Endothelial cell of umbilical vein (primary cell): Measurements from ENCODE around the gene MNT. TPM values are rescaled to one million over a fixed set of nuclear protein-coding genes. Genes with fewer than 3 reads are reported as not detected.

ENCODE experiments used
- BruUV-seq: library from RNA; stranded (reverse); fragments of 400-500 nt; replicated peaks from 2 replicates; lab custom pipeline; 2021; lab: Mats Ljungman, UMichigan
- CTCF ChIA-PET: fragments of 300-600, 350-600 bp; sonication (Branson Sonifier 250); formaldehyde crosslinking; loops from one replicate; lab custom pipeline; 2021; ENCODE audit warnings: antibody characterized with exemption, inconsistent platforms; lab: Charles Lee
- POLR2A ChIA-PET: fragments of 300-600, 350-600 bp; sonication (Branson Sonifier 250); formaldehyde crosslinking; loops from one replicate; lab custom pipeline; 2021; ENCODE audit warnings: antibody characterized with exemption, inconsistent platforms; lab: Charles Lee
- DNase-seq: peaks from one replicate; pipeline ENCODE4 v3.0.0-alpha.2; 2011; ENCODE audit warnings: low read depth, low spot score
- FAIRE-seq: peaks from 2 replicates; lab custom pipeline; 2011; peaks lifted over from hg19 to GRCh38; lab: Jason Lieb, UNC
- H2AFZ ChIP-seq: 2 replicates; pipeline ENCODE4 v1.6.0; 2012; ENCODE audit warnings: low read depth, low read length, control low read depth, inconsistent platforms
- H3K27ac ChIP-seq: 2 replicates; pipeline ENCODE4 v1.5.1; 2011; ENCODE audit warnings: low read depth, mild to moderate bottlenecking, control low read depth, low read length, moderate library complexity; ENCODE audit not compliant: insufficient read depth
- H3K27me3 ChIP-seq, 2 experiments: 2 replicates each; pipeline versions ENCODE4 v1.6.0 to v1.6.1; 2011; ENCODE audit warnings: low read length in 2 of 2, mixed read lengths in 1 of 2; ENCODE audit not compliant: control insufficient read depth in 2 of 2, insufficient read depth in 2 of 2
- H3K36me3 ChIP-seq, 2 experiments: 2 replicates in 1 of 2; 3 replicates in 1 of 2; pipeline ENCODE4 v1.5.1; 2011; ENCODE audit warnings: low read length in 2 of 2, mild to moderate bottlenecking in 1 of 2, moderate library complexity in 1 of 2; ENCODE audit not compliant: control insufficient read depth in 2 of 2, insufficient read depth in 2 of 2; ENCODE audit errors: extremely low read depth in 1 of 2
- H3K4me1 ChIP-seq: 3 replicates; pipeline ENCODE4 v1.5.1; 2011; ENCODE audit warnings: mild to moderate bottlenecking, low read length; ENCODE audit not compliant: control insufficient read depth, insufficient read depth; ENCODE audit errors: extremely low read depth
- H3K4me2 ChIP-seq: 2 replicates; pipeline ENCODE4 v1.6.1; 2011; ENCODE audit warnings: low read length, control low read depth, mixed read lengths; ENCODE audit not compliant: insufficient read depth
- H3K4me3 ChIP-seq, 3 experiments: fragments of 200-600 bp in 1 of 3; sonication (generic), shearing (Covaris generic) in 1 of 3; replicated peaks in 1 of 3; 2 replicates each; pipeline ENCODE4 v1.5.1; 2011 to 2016; ENCODE audit warnings: control low read depth in 3 of 3, low read length in 3 of 3, mild to moderate bottlenecking in 2 of 3, inconsistent platforms in 1 of 3, low read depth in 1 of 3, moderate library complexity in 1 of 3; ENCODE audit not compliant: insufficient read depth in 1 of 3
- H3K79me2 ChIP-seq: 2 replicates; pipeline ENCODE4 v1.6.0; 2012; ENCODE audit warnings: low read length, inconsistent platforms; ENCODE audit not compliant: control insufficient read depth, insufficient read depth
- H3K9ac ChIP-seq: replicated peaks from 2 replicates; pipeline ENCODE3; 2011; ENCODE audit warnings: low read length, control low read depth; ENCODE audit not compliant: insufficient read depth; ENCODE audit errors: extremely low read depth
- H3K9me1 ChIP-seq: replicated peaks from 3 replicates; pipeline ENCODE4 v1.6.0; 2011; ENCODE audit warnings: mild to moderate bottlenecking, low read length; ENCODE audit not compliant: control insufficient read depth, insufficient read depth; ENCODE audit errors: extremely low read depth
- H3K9me3 ChIP-seq: replicated peaks from 2 replicates; pipeline ENCODE4 v1.5.1; 2012; ENCODE audit warnings: low read length, inconsistent platforms; ENCODE audit not compliant: control insufficient read depth, insufficient read depth
- H4K20me1 ChIP-seq: replicated peaks from 2 replicates; pipeline ENCODE3; 2011; ENCODE audit warnings: mild to moderate bottlenecking, low read length; ENCODE audit not compliant: control insufficient read depth, insufficient read depth; ENCODE audit errors: extremely low read depth
- EZH2 ChIP-seq: IDR thresholded peaks from 2 replicates; pipeline ENCODE4 v1.6.1; 2012; ENCODE audit warnings: borderline replicate concordance, low read depth, mild to moderate bottlenecking, moderate library complexity, low read length, inconsistent platforms; ENCODE audit not compliant: severe bottlenecking
- FOS ChIP-seq: IDR thresholded peaks from 2 replicates; pipeline ENCODE4 v1.6.1; 2011; ENCODE audit warnings: mild to moderate bottlenecking, low read length, moderate library complexity, borderline replicate concordance; ENCODE audit not compliant: insufficient read depth
- GATA2 ChIP-seq: IDR thresholded peaks from 2 replicates; pipeline ENCODE4 v1.7.0; 2011; ENCODE audit warnings: low read depth, mild to moderate bottlenecking, moderate library complexity, mixed read lengths, low read length; ENCODE audit not compliant: insufficient read length, insufficient read depth
- JUN ChIP-seq: IDR thresholded peaks from 2 replicates; pipeline ENCODE4 v1.6.1; 2011; ENCODE audit warnings: borderline replicate concordance, low read depth; ENCODE audit not compliant: insufficient read length, insufficient read depth
- MAX ChIP-seq: IDR thresholded peaks from 2 replicates; pipeline ENCODE4 v1.6.1; 2011; ENCODE audit not compliant: insufficient read depth, insufficient read length
- MYC ChIP-seq: IDR thresholded peaks from one replicate; pipeline ENCODE4 v1.6.1; 2011; ENCODE audit warnings: mild to moderate bottlenecking, low read depth, low read length
- POLR2A ChIP-seq: IDR thresholded peaks from 2 replicates; pipeline ENCODE4 v1.6.1; 2012; ENCODE audit warnings: low read depth, mild to moderate bottlenecking, control low read depth, low read length
- POLR2AphosphoS5 ChIP-seq: IDR thresholded peaks from 2 replicates; pipeline ENCODE4 v1.6.1; 2012; ENCODE audit warnings: low read depth, mild to moderate bottlenecking, control low read depth, low read length, moderate library complexity; ENCODE audit not compliant: insufficient read depth
- dilution Hi-C: fragments of 300-500 bp; cut with MboI; formaldehyde crosslinking; loops from one replicate; pipeline ENCODE4 v1.15.0; 2019; ENCODE audit warnings: low sequenced_read_pairs; ENCODE audit not compliant: extremely low pct_ligation_motif_present
- intact Hi-C: fragments of 100-400 bp; cut with micrococcal nuclease; formaldehyde crosslinking; loops from one replicate; pipeline ENCODE4 v1.10.0; 2022
- polyA plus RNA-seq, 4 experiments: library from polyadenylated mRNA; depleted of rRNA in 3 of 4; stranded (reverse) in 3 of 4; unstranded in 1 of 4; fragments of >200 nt; gene quantifications; 2 replicates each; pipeline versions ENCODE4 v1.2.1 to v1.2.3, GENCODE V29; 2011 to 2012; ENCODE audit warnings: missing spikeins in 1 of 4
- total RNA-seq: library from RNA; stranded (reverse); gene quantifications from 2 replicates; pipeline ENCODE4 v1.2.3, GENCODE V29; 2021
- TF ChIP-seq, protein P1 (sequence below), 2 donors: IDR thresholded peaks; 1 replicate in 1 of 2; 2 replicates in 1 of 2; pipeline ENCODE4 v1.5.1; 2011; ENCODE audit warnings: low read length in 2 of 2, mild to moderate bottlenecking in 2 of 2, moderate library complexity in 2 of 2, control low read depth in 1 of 2, inconsistent platforms in 1 of 2, low read depth in 1 of 2; ENCODE audit not compliant: insufficient read depth in 1 of 2; ENCODE audit errors: extremely low read depth in 1 of 2

The MNT gene
- total and polyA plus RNA-seq, 2 donors (not counting 3 experiments of a cell fraction or from before 2014, with no cell fraction given), result 4.1 to 21.6 TPM

DNA sequence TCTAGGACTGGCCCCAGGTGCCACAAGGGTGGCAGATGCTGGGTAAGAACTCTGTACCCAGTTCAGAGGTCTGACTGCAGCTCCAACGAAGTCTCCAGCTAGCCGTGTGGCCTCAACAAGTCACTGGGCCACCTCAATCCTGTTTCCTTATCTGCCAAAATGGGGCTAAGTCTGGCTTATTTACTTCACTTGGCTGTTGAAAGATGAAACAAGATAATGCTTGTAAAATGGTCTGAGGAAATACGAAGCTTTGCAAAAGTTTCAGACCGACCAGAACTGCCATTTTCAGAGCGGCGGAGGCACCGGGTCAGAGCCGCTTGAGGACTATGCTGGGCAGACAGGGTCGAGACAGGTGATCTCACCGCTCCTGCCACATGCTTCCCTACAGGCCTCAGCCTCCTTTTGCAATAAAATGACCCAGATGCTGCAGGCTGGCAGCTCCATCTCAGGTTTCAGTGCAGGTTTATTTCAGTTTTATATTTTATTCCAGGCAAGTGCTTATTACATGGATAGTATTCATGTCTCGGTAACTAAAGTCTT lies 17.2 kb downstream of the MNT start:
- H3K79me2 ChIP-seq, result no peaks in the 10 kb centered on the region
- intact Hi-C loops, result no loop called here
- no peak overlapping the region for H3K9ac ChIP-seq
- no peak overlapping the region for H3K4me2 ChIP-seq
- CTCF ChIA-PET, result interaction anchor here (1.2 to 15.2 kb wide), 7 partner anchors 10 to 38 kb away, joined by 3 to 909 read pairs (median 47); no protein-coding TSS in a partner anchor
- no peaks in the 10 kb centered on the region for H3K27me3 ChIP-seq
- no peaks in the 10 kb centered on the region for H3K4me1 ChIP-seq
- dilution Hi-C loops, result no loop called here
- no peaks in the 10 kb centered on the region for H3K9me3 ChIP-seq
- H3K4me3 ChIP-seq, result no peak overlapping the region
- H4K20me1 ChIP-seq, result no peaks in the 10 kb centered on the region
- no peaks in the 10 kb centered on the region for H3K9me1 ChIP-seq
- H3K36me3 ChIP-seq, result peaks cover 0 to 20% of the 10 kb centered on the region in 2 experiments
- TF ChIP-seq, protein P1, sequence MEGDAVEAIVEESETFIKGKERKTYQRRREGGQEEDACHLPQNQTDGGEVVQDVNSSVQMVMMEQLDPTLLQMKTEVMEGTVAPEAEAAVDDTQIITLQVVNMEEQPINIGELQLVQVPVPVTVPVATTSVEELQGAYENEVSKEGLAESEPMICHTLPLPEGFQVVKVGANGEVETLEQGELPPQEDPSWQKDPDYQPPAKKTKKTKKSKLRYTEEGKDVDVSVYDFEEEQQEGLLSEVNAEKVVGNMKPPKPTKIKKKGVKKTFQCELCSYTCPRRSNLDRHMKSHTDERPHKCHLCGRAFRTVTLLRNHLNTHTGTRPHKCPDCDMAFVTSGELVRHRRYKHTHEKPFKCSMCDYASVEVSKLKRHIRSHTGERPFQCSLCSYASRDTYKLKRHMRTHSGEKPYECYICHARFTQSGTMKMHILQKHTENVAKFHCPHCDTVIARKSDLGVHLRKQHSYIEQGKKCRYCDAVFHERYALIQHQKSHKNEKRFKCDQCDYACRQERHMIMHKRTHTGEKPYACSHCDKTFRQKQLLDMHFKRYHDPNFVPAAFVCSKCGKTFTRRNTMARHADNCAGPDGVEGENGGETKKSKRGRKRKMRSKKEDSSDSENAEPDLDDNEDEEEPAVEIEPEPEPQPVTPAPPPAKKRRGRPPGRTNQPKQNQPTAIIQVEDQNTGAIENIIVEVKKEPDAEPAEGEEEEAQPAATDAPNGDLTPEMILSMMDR (IDR thresholded peaks at IDR 0.05; ENCODE audit: extremely low read depth in 1 of 2, insufficient read depth in 1 of 2, low read depth in 1 of 2, low read length in 2 of 2), result no peak
- TF ChIP-seq FOS (no peak), JUN (no peak), GATA2 (no peak), POLR2A (no peak), EZH2 (no peak), POLR2AphosphoS5 (no peak), MYC (no peak), MAX (no peak)
- DNase-seq (no peak), FAIRE-seq (no peak)
- no peak overlapping the region for H3K27ac ChIP-seq
- BruUV-seq, result no TSS peak
- H2AFZ ChIP-seq, result no peak overlapping the region
- POLR2A ChIA-PET, result interaction anchor here (1.5 to 2.0 kb wide), 2 partner anchors 14 to 32 kb away, joined by 4 to 12 read pairs; no protein-coding TSS in a partner anchor
